Small intestine (tissue), 7 donors: ENCODE measurements around the gene GAS2. TPM values are rescaled to one million over a fixed set of nuclear protein-coding genes. Genes with fewer than 3 reads are reported as not detected.

Source experiments
- DNase-seq, 2 donors: peaks; one replicate each; pipeline versions ENCODE4 v3.0.0 to v3.0.0-alpha.2; 2013
- FAIRE-seq: peaks from 2 replicates; lab custom pipeline; 2012; peaks lifted over from hg19 to GRCh38; lab: Jason Lieb, UNC
- H3K27ac ChIP-seq, 3 donors: one replicate each; pipeline ENCODE4 v1.5.1; 2013; ENCODE audit warnings: low read length in 2 of 3, mild to moderate bottlenecking in 2 of 3, control low read depth in 1 of 3, inconsistent platforms in 1 of 3, low read depth in 1 of 3, moderate library complexity in 1 of 3
- H3K27me3 ChIP-seq, 3 donors: one replicate each; pipeline ENCODE4 v1.6.1; 2013; ENCODE audit warnings: low read length in 3 of 3, inconsistent platforms in 1 of 3; ENCODE audit not compliant: control insufficient read depth in 3 of 3, insufficient read depth in 3 of 3
- H3K36me3 ChIP-seq, 3 donors: one replicate each; pipeline ENCODE4 v1.6.1; 2013; ENCODE audit warnings: low read length in 3 of 3, inconsistent platforms in 1 of 3, low read depth in 1 of 3, mild to moderate bottlenecking in 1 of 3, moderate library complexity in 1 of 3; ENCODE audit not compliant: control insufficient read depth in 3 of 3, insufficient read depth in 2 of 3
- H3K4me1 ChIP-seq, 3 donors: one replicate each; pipeline ENCODE4 v1.6.1; 2013; ENCODE audit warnings: low read length in 2 of 3, inconsistent platforms in 1 of 3, low read depth in 1 of 3, mild to moderate bottlenecking in 1 of 3, moderate library complexity in 1 of 3; ENCODE audit not compliant: control insufficient read depth in 3 of 3, insufficient read depth in 2 of 3
- H3K4me3 ChIP-seq, 3 donors: one replicate each; pipeline ENCODE4 v1.5.1; 2013; ENCODE audit warnings: low read length in 3 of 3, control low read depth in 1 of 3, inconsistent platforms in 1 of 3, low read depth in 1 of 3, mild to moderate bottlenecking in 1 of 3, moderate library complexity in 1 of 3
- H3K9me3 ChIP-seq, 2 donors: one replicate each; pipeline ENCODE4 v1.6.1; 2013; ENCODE audit warnings: low read depth in 1 of 2, low read length in 1 of 2; ENCODE audit not compliant: control insufficient read depth in 2 of 2, insufficient read depth in 1 of 2
- WGBS, 3 donors: extraction: QIAGEN DNeasy Blood & Tissue Kit; methylation state at CpG; one replicate each; pipeline ENCODE4 v1.1.7; 2013; 5-methylcytosine and 5-hydroxymethylcytosine counted together
- polyA plus RNA-seq, 4 donors: library from polyadenylated mRNA; stranded (reverse) in 3 of 4; unstranded in 1 of 4; fragments of 200-250 nt in 3 of 4; fragments of 120-200 nt in 1 of 4; gene quantifications; one replicate each; pipeline versions ENCODE4 v1.2.1 to v1.2.3, GENCODE V29; 2013
- donor health status: healthy with polysubstance abuse.
- donor health status: control.
- donor health status: control.
- donor health status: Bipolar disorder and iron deficiency.
- donor health status: healthy.

Gene GAS2
- polyA plus RNA-seq, 4 donors, result 2.4 to 7.2 (median 2.9) TPM

- no peaks in the 10 kb centered on the region for H3K27me3 ChIP-seq
- no peak for DNase-seq
- H3K36me3 ChIP-seq, result no peaks in the 10 kb centered on the region
- H3K9me3 ChIP-seq, result no peaks in the 10 kb centered on the region
- FAIRE-seq, result no peak
- H3K27ac ChIP-seq, result no peak overlapping the region
- no peaks in the 10 kb centered on the region for H3K4me1 ChIP-seq
- no peak overlapping the region for H3K4me3 ChIP-seq
- 72 to 82% (median 78%) methylated on average over 2 of the region's 2 CpGs for WGBS, 3 donors
Measured at GRCh38 chr11:22749536-22749935, 83.1 kb downstream of the GAS2 start.

- FAIRE-seq, result no peak
- WGBS, 3 donors, result 73 to 79% (median 74%) methylated on average over 3 of the region's 3 CpGs
- H3K9me3 ChIP-seq, result no peaks in the 10 kb centered on the region
Measured at GRCh38 chr11:22752908-22753310, 86.5 kb downstream of the GAS2 start.

GRCh38 chr11:22753416-22753815 is 87.0 kb downstream of the GAS2 start:
- DNase-seq (no peak), FAIRE-seq (no peak)
- Histone ChIP-seq H3K36me3 (no peaks in the 10 kb centered on the region), H3K9me3 (no peaks in the 10 kb centered on the region), H3K27ac (no peak overlapping the region), H3K27me3 (no peaks in the 10 kb centered on the region), H3K4me1 (no peaks in the 10 kb centered on the region), H3K4me3 (no peak overlapping the region)
- WGBS, 3 donors, result 59 to 81% (median 80%) methylated on average over 1 of the region's 1 CpG

More at GRCh38 chr11:22752908-22753310, 86.5 kb downstream of the GAS2 start:
- Histone ChIP-seq H3K27me3 (no peaks in the 10 kb centered on the region), H3K4me1 (no peaks in the 10 kb centered on the region), H3K36me3 (no peaks in the 10 kb centered on the region), H3K4me3 (no peak overlapping the region), H3K27ac (no peak overlapping the region)
- DNase-seq, result no peak

- Histone ChIP-seq H3K27me3 (no peaks in the 10 kb centered on the region), H3K4me1 (no peaks in the 10 kb centered on the region), H3K27ac (no peak overlapping the region), H3K4me3 (no peak overlapping the region), H3K36me3 (no peaks in the 10 kb centered on the region), H3K9me3 (no peaks in the 10 kb centered on the region)
- FAIRE-seq (no peak), DNase-seq (no peak)
- WGBS, 3 donors, result 41 to 67% (median 45%) methylated on average over 1 of the region's 1 CpG
Measured at GRCh38 chr11:22761066-22761465, 94.7 kb downstream of the GAS2 start.

- Histone ChIP-seq H3K9me3 (no peaks in the 10 kb centered on the region), H3K27ac (no peak overlapping the region), H3K27me3 (no peaks in the 10 kb centered on the region), H3K4me1 (no peaks in the 10 kb centered on the region), H3K4me3 (no peak overlapping the region), H3K36me3 (no peaks in the 10 kb centered on the region)
- 53 to 83% (median 81%) methylated on average over 1 of the region's 1 CpG for WGBS, 3 donors
- FAIRE-seq (no peak), DNase-seq (no peak)
Measured at GRCh38 chr11:22763166-22763565, 96.8 kb downstream of the GAS2 start.

GRCh38 chr11:22764735-22765134 is 98.3 kb downstream of the GAS2 start:
- WGBS, 3 donors, result 85 to 90% (median 88%) methylated on average over 2 of the region's 2 CpGs
- no peak for DNase-seq
- H3K27ac ChIP-seq, result no peak overlapping the region
- H3K4me1 ChIP-seq, result no peaks in the 10 kb centered on the region
- H3K36me3 ChIP-seq, result no peaks in the 10 kb centered on the region
- no peaks in the 10 kb centered on the region for H3K27me3 ChIP-seq
- FAIRE-seq, result no peak
- H3K4me3 ChIP-seq, result no peak overlapping the region
- no peaks in the 10 kb centered on the region for H3K9me3 ChIP-seq

GRCh38 chr11:22768281-22768680 is 101.9 kb downstream of the GAS2 start:
- Histone ChIP-seq H3K4me3 (no peak overlapping the region), H3K9me3 (no peaks in the 10 kb centered on the region), H3K36me3 (no peaks in the 10 kb centered on the region), H3K4me1 (no peaks in the 10 kb centered on the region), H3K27ac (no peak overlapping the region), H3K27me3 (no peaks in the 10 kb centered on the region)
- DNase-seq (no peak), FAIRE-seq (no peak)
- WGBS, 3 donors, result 61 to 73% (median 62%) methylated on average over 1 of the region's 1 CpG

GRCh38 chr11:22769081-22769480 is 102.7 kb downstream of the GAS2 start:
- FAIRE-seq (no peak), DNase-seq (no peak)
- no peaks in the 10 kb centered on the region for H3K36me3 ChIP-seq
- no peak overlapping the region for H3K27ac ChIP-seq
- no peaks in the 10 kb centered on the region for H3K4me1 ChIP-seq
- WGBS, 3 donors, result 74 to 92% (median 85%) methylated on average over 1 of the region's 1 CpG
- H3K27me3 ChIP-seq, result no peaks in the 10 kb centered on the region
- H3K9me3 ChIP-seq, result no peaks in the 10 kb centered on the region
- no peak overlapping the region for H3K4me3 ChIP-seq

GRCh38 chr11:22774716-22775115 is 108.3 kb downstream of the GAS2 start:
- no peak overlapping the region for H3K4me3 ChIP-seq
- no peak for FAIRE-seq
- 83 to 84% (median 83%) methylated on average over 2 of the region's 2 CpGs for WGBS, 3 donors
- DNase-seq, result no peak
- H3K36me3 ChIP-seq, result no peaks in the 10 kb centered on the region
- H3K27ac ChIP-seq, result no peak overlapping the region
- no peaks in the 10 kb centered on the region for H3K27me3 ChIP-seq
- no peaks in the 10 kb centered on the region for H3K4me1 ChIP-seq
- no peaks in the 10 kb centered on the region for H3K9me3 ChIP-seq
